Neuron (in vitro differentiated cells): ENCODE results near the gene CEP164.

ENCODE experiments used
- H2AFZ ChIP-seq: one replicate; pipeline ENCODE4 v1.6.1; 2013; ENCODE audit warnings: low read depth, mild to moderate bottlenecking, inconsistent platforms, low read length, moderate library complexity
- H3K27me3 ChIP-seq: one replicate; pipeline ENCODE4 v1.6.1; 2013; ENCODE audit warnings: low read length; ENCODE audit not compliant: insufficient read depth
- H3K36me3 ChIP-seq: one replicate; pipeline ENCODE4 v1.6.1; 2013; ENCODE audit warnings: low read length; ENCODE audit not compliant: insufficient read depth
- H3K4me1 ChIP-seq: one replicate; pipeline ENCODE4 v1.6.1; 2013; ENCODE audit warnings: low read length; ENCODE audit not compliant: insufficient read depth
- H3K4me3 ChIP-seq: 2 replicates; pipeline ENCODE4 v1.5.1; 2013; ENCODE audit warnings: mild to moderate bottlenecking, low read length, moderate library complexity
- H3K9me3 ChIP-seq: one replicate; pipeline ENCODE4 v1.6.1; 2013; ENCODE audit warnings: low read length

The CEP164 gene

GRCh38 chr11:117414724-117415123 is 87.1 kb downstream of the CEP164 start:
- H3K27me3 ChIP-seq, result no peaks in the 10 kb centered on the region
- peaks cover 17% of the 10 kb centered on the region for H3K36me3 ChIP-seq
- H3K4me1 ChIP-seq, result no peaks in the 10 kb centered on the region

GRCh38 chr11:117415358-117415896 is 87.8 kb downstream of the CEP164 start:
- H3K27me3 ChIP-seq, result no peaks in the 10 kb centered on the region
- peaks cover 1% of the 10 kb centered on the region for H3K9me3 ChIP-seq
- H2AFZ ChIP-seq, result no peak overlapping the region
- no peaks in the 10 kb centered on the region for H3K4me1 ChIP-seq
- no peak overlapping the region for H3K4me3 ChIP-seq
- peaks cover 15% of the 10 kb centered on the region for H3K36me3 ChIP-seq

More at GRCh38 chr11:117414724-117415123, 87.1 kb downstream of the CEP164 start:
- peaks cover 1% of the 10 kb centered on the region for H3K9me3 ChIP-seq
- no peak overlapping the region for H3K4me3 ChIP-seq
- H2AFZ ChIP-seq, result no peak overlapping the region

- Histone ChIP-seq H3K27me3 (peaks cover 3% of the 10 kb centered on the region), H2AFZ (no peak overlapping the region), H3K9me3 (peaks cover 1% of the 10 kb centered on the region), H3K4me1 (no peaks in the 10 kb centered on the region), H3K4me3 (no peak overlapping the region), H3K36me3 (no peaks in the 10 kb centered on the region)
These were observed 89.7 kb downstream of the CEP164 start for GRCh38 chr11:117417342-117417741.

- H3K27me3 ChIP-seq, result peaks cover 3% of the 10 kb centered on the region
- no peaks in the 10 kb centered on the region for H3K36me3 ChIP-seq
- H3K4me3 ChIP-seq, result no peak overlapping the region
- no peaks in the 10 kb centered on the region for H3K4me1 ChIP-seq
- peaks cover 1% of the 10 kb centered on the region for H3K9me3 ChIP-seq
- no peak overlapping the region for H2AFZ ChIP-seq
These were observed 90.2 kb downstream of the CEP164 start for GRCh38 chr11:117417856-117418255.

GRCh38 chr11:117418737-117419481 is 91.3 kb downstream of the CEP164 start:
- Histone ChIP-seq H3K27me3 (peaks cover 6% of the 10 kb centered on the region), H3K36me3 (no peaks in the 10 kb centered on the region), H3K4me3 (no peak overlapping the region), H3K9me3 (peaks cover 1% of the 10 kb centered on the region), H2AFZ (no peak overlapping the region), H3K4me1 (no peaks in the 10 kb centered on the region)

GRCh38 chr11:117419482-117420142 is 92.0 kb downstream of the CEP164 start:
- Histone ChIP-seq H2AFZ (no peak overlapping the region), H3K36me3 (no peaks in the 10 kb centered on the region), H3K9me3 (no peaks in the 10 kb centered on the region), H3K4me3 (no peak overlapping the region), H3K27me3 (peaks cover 6% of the 10 kb centered on the region), H3K4me1 (no peaks in the 10 kb centered on the region)

- no peaks in the 10 kb centered on the region for H3K36me3 ChIP-seq
- H2AFZ ChIP-seq, result no peak overlapping the region
- no peak overlapping the region for H3K4me3 ChIP-seq
- no peaks in the 10 kb centered on the region for H3K4me1 ChIP-seq
- no peaks in the 10 kb centered on the region for H3K9me3 ChIP-seq
- H3K27me3 ChIP-seq, result peaks cover 6% of the 10 kb centered on the region
These were observed 92.5 kb downstream of the CEP164 start for GRCh38 chr11:117420143-117420485.

- H3K9me3 ChIP-seq, result no peaks in the 10 kb centered on the region
- H3K4me1 ChIP-seq, result no peaks in the 10 kb centered on the region
- no peaks in the 10 kb centered on the region for H3K36me3 ChIP-seq
- no peak overlapping the region for H2AFZ ChIP-seq
- H3K27me3 ChIP-seq, result peaks cover 8% of the 10 kb centered on the region
- no peak overlapping the region for H3K4me3 ChIP-seq
These were observed 92.9 kb downstream of the CEP164 start for GRCh38 chr11:117420598-117420997.

- Histone ChIP-seq H2AFZ (no peak overlapping the region), H3K9me3 (no peaks in the 10 kb centered on the region), H3K27me3 (peaks cover 8% of the 10 kb centered on the region), H3K36me3 (no peaks in the 10 kb centered on the region), H3K4me3 (no peak overlapping the region), H3K4me1 (no peaks in the 10 kb centered on the region)
These were observed 93.4 kb downstream of the CEP164 start for GRCh38 chr11:117421041-117421440.

- H2AFZ ChIP-seq, result no peak overlapping the region
- H3K4me3 ChIP-seq, result no peak overlapping the region
- H3K27me3 ChIP-seq, result peaks cover 8% of the 10 kb centered on the region
- H3K9me3 ChIP-seq, result no peaks in the 10 kb centered on the region
- no peaks in the 10 kb centered on the region for H3K4me1 ChIP-seq
- H3K36me3 ChIP-seq, result no peaks in the 10 kb centered on the region
These were observed 93.8 kb downstream of the CEP164 start for GRCh38 chr11:117421476-117421875.

- Histone ChIP-seq H3K27me3 (peaks cover 8% of the 10 kb centered on the region), H3K36me3 (no peaks in the 10 kb centered on the region), H3K4me3 (no peak overlapping the region), H3K4me1 (peaks cover 9% of the 10 kb centered on the region), H2AFZ (no peak overlapping the region), H3K9me3 (no peaks in the 10 kb centered on the region)
These were observed 95.5 kb downstream of the CEP164 start for GRCh38 chr11:117423046-117423575.

- H3K27me3 ChIP-seq, result peaks cover 8% of the 10 kb centered on the region
- H3K4me1 ChIP-seq, result peaks cover 19% of the 10 kb centered on the region
- no peaks in the 10 kb centered on the region for H3K9me3 ChIP-seq
- no peak overlapping the region for H3K4me3 ChIP-seq
- H3K36me3 ChIP-seq, result no peaks in the 10 kb centered on the region
- no peak overlapping the region for H2AFZ ChIP-seq
These were observed 97.1 kb downstream of the CEP164 start for GRCh38 chr11:117424781-117425180.

GRCh38 chr11:117425679-117426296 is 98.1 kb downstream of the CEP164 start:
- Histone ChIP-seq H3K4me3 (no peak overlapping the region), H3K27me3 (peaks cover 8% of the 10 kb centered on the region), H3K36me3 (no peaks in the 10 kb centered on the region), H3K4me1 (peaks cover 28% of the 10 kb centered on the region), H3K9me3 (no peaks in the 10 kb centered on the region), H2AFZ (no peak overlapping the region)
